CD4-positive, alpha-beta T cell treated with Interleukin-6 for 4 hours (primary cell): ENCODE data around the gene ZPBP.
"Not testable (repeated sequence)": the region's sequence is repeated elsewhere in the genome, so short reads cannot be mapped to it uniquely, and the experiment has no call there.

ENCODE experiments used
- DNase-seq: peaks from one replicate; pipeline ENCODE4 v3.0.0-alpha.2; 2020; ENCODE audit warnings: mixed read lengths

ZPBP gene, protein sequence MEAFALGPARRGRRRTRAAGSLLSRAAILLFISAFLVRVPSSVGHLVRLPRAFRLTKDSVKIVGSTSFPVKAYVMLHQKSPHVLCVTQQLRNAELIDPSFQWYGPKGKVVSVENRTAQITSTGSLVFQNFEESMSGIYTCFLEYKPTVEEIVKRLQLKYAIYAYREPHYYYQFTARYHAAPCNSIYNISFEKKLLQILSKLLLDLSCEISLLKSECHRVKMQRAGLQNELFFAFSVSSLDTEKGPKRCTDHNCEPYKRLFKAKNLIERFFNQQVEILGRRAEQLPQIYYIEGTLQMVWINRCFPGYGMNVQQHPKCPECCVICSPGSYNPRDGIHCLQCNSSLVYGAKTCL

DNA sequence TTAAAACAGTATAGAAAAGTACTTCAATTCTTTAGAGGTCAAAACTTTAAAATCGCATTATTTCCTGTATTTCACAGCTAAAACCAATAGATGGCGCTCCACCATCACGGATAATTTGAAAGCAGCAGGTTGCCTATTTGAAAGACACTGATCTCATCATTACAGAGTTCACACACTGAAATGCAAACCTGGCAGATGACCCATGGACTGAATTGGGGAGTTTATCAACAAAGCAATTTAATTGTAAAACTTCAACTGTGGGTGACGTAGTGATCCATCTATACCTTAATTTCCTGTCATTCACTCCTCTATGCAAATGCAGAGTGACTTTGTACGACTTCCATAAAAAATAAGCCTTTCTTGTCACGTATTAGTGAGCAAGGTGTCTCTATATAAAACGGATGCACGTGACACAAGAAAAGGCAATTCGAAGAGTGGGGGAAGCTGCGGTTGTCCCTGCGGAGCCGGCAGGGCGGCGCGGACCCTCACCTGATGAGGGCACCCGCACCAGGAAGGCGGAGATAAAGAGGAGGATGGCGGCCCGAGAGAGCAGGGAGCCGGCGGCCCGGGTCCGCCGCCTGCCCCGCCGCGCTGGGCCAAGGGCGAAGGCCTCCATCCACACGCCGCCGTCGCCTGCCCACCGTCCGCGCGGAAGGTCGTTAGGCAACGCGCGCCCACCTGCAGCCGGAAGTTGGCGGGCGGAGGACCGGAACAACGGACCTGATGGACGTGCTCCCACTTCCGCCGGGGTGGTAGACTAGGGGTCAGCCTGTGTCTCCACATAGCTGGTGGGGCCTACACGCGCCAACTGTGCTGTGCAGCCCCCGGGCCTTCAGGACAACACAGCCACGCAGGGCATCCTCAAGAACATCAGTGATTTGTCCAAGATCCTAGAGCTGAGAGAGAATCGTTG lies at the start of gene ZPBP:
Gene ZPBP (minus strand): TSS at position 668 of the 913 bp plus-strand sequence. CDS start 52 bp downstream, at position 616.
- peak; percentile 61 for DNase-seq

DNA sequence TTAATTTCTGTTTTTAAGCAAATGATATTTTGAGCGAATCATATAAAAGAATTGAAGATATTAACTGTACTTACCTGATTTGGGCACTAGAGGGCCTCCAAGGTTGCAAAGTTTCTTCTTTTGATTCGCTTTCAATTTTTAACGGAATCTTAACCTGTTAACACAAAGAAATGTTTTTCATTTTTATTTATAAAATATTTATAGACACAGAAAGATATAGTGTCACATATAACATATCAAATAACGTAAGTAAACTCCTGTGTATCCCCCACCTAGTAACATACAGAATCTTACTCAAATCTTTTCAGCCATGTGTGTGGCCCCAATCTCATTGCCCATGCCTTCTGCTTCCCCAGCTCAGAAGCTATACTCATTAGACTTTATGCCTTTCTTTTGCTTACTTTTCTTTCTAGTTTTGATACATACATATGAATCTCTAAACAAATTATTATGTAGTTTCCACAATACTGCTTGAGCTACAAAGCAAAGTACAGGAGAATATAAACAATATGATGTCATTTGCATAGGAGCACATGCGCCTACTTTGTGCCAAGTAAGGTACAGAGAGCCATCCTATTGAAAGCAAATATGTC lies 49.5 kb upstream of the ZPBP start:
- DNase-seq, result peak; percentile 63

DNA sequence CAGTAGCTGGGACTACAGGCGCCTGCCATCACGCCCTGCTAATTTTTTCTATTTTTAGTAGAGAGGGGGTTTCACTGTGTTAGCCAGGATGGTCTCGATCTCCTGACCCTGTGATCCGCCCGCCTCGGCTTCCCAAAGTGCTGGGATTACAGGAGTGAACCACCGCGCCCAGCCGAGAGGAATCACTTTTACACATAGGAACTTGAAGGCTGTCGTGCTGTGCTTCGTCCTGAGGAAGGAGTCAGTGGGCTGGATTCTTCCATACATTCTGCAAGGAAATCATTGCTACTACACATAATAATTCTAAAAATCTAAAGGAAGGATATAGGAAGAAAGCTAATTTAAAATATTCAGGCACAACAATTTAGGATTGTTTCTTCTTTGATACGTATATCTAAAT lies 48.8 kb upstream of the ZPBP start:
- no peak for DNase-seq

DNA sequence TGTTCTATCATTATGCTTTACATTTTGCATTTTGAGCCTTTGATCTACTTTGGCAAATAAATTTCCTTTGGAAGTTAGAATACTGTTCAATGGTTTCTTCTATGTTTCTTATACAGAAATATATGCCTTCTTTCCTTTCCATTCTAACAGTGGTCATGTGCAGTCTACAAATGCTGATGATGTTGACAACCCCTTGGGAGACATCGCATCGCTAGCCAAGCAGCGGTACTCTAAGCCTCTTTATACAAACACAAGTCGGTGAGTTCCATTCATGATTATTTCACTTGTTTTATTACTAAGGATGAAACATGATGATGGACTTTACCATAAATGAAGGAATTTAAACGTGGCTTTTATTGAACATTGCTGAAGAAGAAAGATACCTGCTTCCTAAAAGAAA lies 48.1 kb upstream of the ZPBP start:
- no peak for DNase-seq

DNA sequence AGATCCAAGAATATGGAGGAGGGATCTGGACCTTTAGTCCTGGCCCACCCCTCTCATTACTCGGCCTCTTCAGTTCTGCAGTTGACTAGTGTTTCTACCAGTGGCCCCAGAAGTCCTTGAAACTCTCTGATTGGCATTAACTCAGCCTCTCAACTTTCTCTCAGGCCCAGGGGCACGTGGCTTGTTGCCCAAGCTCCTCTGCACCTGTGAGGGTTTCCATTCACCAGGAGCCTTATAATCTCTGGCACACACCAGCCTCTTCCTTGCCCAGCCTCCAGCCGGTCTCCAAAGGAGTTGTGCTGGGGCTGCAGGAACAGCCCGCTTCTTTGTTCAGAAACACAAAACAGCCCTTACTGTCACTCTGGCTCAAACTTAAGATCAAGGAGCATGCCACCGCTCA lies 47.6 kb upstream of the ZPBP start:
- no peak for DNase-seq

DNA sequence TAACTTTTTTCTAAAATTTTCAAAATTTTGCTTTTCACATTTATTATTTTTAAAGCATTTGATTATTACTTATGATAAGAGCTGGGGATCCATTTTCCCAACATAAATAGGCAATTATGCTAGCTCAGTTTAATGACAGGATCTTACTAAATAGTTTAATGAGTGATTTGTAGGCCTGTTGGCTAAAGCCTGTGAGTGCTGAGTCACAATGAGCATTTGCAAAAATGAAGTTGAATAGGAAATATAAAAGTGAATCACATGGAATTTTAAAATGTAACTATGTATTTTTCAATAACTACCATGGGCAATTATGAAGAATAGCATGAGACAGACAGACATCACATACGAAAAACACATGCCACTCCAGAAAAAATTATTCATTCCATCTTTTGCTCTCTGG lies 45.1 kb upstream of the ZPBP start:
- no peak for DNase-seq

DNA sequence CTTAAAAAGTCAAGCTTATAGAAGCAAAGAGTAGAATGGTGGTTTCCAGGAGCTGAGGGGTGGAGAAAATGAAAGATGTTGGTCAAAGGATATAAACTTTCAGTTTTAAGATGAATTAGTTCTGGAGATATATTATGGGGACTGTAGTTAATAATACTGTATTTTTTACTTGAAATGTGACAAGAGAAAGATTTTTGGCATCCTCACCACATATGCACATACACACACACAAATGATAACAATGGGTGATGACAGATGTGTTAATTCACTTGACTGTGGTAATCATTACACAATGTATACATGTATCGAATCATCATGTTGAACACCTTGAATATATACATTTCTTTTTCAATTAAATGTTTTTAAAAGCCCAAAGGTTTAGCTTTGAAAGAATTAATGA lies 32.7 kb upstream of the ZPBP start:
- DNase-seq, result no peak

DNA sequence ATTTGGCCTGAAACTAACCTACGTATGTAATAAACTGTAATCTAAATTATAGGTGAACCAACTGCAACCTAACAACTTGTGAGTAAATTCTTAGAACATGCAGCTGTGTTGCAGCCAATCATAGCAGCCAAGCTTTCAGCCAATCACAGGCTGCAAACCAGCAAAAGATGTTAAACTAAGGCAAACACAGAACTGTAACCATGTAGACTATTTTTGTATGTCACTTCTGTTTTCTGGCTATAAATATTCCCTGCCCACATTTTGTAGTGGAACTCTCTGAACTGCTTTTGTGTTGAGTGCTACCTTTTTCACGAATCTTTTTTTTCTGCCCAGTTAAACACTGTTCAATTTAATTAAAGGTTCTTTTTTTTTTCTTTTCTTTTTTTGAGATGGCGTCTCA lies 28.2 kb upstream of the ZPBP start:
- DNase-seq, result no peak

DNA sequence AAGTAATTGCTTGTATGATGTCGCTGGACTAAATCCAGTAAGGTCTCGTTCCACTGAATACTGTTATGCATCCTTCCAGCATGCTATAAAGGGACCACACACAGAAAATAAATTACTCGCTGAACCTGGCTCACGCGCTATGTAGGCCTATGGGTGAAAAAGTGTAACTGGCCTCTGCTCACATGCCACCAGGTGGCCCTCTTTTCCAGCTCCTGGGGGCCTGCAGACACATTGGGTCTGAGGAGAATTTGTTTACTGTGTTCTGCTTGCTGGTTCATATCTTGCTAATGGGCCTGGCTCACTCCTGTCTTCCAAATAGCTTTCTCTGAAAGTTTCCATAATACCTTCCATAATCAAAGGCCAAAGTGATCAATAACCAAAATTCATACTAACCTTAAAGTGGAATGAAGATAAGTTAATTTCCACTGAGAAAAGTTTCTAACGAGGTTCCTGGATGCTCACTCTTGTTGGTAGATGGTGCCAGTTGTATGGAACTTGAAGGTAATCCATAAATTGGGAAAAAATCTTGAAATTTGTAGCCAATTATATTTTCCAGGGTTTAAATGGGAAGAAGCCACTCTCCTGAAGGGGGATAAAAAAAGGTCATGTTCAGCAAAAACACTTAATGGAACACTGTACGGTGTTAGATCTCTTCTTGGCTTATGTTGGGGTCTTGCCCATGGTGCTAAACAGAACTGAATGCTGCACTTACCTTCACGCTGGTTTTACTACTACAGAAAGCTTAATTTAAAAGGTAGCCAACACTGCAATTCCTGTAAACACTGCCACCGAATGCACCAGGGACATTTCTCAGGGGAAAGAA lies 27.0 kb upstream of the ZPBP start:
- peak; percentile 52 for DNase-seq

DNA sequence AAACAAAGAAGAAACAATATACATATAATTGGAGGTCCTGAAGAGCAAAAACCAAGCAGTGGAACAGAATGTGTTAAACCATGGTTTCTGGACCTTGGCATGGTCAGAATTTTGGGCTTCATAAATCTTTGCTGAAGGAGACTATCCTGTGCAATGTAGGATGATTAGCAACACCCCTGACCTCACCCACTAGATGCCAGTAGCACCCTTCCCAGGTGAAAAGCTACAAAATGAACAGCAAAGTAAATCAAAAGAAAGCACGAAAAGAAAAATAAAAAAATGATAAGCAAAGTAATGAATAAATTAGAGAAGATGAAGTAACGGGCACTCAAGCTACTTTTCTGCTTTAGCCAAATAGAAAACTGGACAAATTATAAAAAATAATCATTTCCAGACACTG lies 19.2 kb upstream of the ZPBP start:
- DNase-seq, result no peak

DNA sequence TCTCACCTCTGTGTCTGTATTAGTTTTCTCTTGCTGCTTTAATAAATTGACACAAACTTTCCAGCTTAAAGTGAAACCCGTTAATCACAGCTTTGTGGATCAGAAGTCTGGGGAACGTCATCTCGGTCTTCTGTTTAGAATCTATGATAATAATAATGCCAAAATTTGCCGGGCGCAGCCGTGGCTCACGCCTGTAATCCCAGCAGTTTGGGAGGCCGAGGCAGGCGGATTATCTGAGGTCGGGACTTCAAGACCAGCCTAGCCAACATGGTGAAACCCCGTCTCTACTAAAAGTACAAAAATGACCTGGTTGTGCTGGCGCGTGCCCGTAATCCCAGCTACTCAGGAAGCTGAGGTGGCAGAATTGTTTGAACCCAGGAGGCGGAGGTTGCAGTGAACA lies 8.8 kb upstream of the ZPBP start:
- no peak for DNase-seq

DNA sequence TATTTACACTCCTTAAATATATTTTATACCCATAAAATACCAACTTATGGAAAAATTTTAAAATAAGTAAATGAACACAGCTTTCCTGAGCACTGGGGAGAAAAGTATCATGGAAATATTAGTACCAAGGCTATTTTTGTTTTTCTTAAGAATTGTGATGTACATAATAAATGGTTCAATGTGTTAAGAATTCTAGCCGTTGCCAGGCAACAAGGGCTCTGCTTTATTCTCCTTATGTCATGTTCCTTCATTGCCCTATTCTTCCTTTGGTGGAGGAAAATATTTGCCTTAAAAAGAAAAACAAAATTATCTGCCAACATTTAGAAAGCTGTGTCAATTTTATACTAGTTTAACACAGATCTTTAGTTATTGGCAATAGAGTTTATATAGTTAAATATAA lies 2.6 kb upstream of the ZPBP start:
- no peak for DNase-seq

DNA sequence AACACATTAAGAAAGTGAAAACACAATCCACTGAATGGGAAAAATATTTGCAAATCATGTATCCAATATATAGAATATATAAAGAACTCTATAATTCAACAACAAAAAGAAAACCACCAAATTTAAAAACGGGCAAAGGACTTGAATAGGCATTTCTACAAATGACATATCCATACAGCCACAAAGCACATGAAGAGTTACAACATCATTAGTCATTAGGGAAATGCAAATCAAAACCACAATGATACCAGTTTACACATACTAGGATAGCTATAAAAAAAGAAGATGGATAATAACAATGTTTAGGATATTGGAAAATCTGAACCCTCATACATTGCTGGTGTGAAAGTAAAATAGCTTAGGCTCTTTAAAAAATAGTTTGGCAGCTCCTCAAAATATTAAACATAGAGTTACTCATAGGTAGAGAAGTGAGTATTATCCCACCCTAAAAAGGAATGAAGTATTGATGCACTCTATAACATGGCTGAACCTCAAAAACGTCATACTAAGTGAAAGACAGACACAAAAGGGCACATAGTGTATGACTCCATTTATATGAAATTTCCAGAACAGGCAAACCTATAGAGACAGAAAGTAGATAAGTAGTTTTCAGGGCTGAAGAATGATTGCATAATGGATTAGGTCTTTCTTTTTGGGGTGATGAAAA lies 4.5 kb downstream of the ZPBP start:
- DNase-seq, result no peak

DNA sequence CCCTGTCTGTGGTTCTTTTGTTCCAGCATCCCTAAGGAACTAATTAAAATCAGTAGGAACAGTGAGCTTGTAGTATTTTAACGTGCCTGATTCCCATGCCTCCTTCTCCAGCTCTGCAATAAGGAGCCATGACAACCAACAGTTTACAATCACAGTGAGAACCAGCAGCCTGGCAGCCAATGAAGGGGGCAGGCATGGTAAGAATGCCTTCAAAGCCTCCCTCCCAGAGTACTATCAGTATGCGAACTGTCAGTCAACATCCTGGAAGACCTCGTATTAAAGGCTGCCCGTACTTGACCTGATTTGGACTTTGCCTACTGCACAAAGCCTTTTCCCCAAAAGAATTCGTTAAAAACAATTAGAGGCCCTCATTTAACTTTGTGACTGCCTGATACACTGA lies 7.7 kb downstream of the ZPBP start:
- DNase-seq, result no peak

DNA sequence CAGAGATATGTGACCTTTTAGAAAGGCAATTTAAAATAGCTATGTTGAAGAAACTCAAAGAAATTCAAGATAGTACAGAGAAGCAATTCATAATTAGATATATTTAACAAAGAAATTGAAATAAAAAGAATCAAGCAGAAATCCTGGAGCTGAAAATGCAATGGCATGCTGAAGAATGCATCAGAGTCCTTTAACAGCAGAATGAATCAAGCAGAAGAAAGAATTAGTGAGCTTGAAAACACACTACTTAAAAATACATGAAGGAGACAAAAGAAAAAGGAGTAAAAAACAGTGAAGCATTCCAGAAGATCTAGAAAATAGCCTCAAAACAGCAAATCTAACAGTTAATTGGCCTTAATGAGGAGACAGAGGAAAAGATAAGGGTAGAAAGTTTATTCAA lies 20.0 kb downstream of the ZPBP start:
- DNase-seq, result no peak

DNA sequence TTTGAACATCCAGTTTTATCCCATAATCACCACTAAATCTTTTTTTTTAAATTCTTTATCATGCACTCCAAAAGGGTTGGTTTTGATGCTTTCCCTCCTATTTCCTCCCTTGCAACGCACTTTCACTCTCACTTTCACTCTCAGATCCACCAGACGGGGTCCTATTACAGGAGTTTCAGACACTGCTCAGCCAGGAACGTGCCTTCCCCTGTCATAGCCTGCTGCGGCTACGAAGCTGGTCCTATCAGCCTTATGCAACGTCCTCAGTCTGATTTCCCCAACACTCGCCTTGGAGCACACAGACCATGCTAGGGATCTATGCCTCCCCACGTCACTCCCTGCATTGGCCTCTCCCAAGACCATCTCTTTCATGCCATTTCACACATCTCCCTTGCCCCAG lies 23.4 kb downstream of the ZPBP start:
- peak; percentile 34 for DNase-seq

DNA sequence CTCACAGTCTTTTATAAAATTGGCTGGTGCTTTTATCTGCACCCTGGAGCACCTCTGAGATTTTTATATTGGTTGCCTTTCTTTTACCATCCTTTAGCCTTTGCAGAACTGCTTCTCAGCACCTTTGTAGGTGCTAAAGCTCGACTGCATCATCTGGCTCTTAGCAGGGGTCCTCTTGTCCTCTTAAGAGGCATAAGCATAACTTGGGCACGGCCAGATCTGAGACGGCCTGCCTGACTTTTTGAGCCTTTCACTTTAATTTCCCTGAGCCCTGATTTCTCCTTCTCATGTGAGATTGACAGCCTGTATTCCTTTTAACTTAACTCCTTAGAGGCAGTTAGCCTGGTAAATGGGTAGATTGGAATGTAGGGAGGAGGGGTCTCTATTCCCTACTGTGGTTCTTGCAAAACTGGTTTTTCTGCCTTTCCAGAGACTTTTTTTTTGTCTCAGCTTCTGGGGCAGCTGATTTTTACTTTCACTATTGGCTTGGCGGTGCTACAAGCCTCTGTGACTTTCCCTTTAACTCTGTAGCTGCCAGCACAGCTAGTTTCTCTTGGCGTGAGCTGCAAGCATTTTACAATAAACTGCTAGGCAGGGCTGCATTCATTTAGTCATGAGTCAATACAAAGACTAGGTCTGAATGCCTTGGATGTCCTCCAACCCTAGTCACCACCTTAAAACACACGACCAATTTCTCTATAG lies 24.0 kb downstream of the ZPBP start:
- DNase-seq, result peak; percentile 43

DNA sequence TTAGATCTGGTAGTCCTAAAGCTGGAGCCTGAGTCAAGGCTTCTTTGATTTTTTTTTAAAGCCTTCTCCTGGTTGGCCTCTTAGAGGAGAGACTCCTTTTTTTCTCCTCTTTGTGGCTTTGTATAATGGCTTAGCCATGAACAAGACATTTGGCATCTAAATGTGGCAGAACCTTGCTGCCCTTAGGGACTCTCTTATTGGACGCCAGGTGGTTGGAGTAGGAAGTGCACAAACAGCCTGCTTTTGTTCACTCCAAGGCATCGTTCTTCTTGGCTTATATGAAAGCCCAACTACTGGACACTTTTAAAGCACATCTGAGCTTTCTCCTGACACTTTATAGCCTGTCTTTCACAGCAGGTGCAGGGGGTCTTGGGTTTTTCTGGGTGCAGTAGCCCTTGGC lies 25.0 kb downstream of the ZPBP start:
- DNase-seq, result peak; percentile 45

DNA sequence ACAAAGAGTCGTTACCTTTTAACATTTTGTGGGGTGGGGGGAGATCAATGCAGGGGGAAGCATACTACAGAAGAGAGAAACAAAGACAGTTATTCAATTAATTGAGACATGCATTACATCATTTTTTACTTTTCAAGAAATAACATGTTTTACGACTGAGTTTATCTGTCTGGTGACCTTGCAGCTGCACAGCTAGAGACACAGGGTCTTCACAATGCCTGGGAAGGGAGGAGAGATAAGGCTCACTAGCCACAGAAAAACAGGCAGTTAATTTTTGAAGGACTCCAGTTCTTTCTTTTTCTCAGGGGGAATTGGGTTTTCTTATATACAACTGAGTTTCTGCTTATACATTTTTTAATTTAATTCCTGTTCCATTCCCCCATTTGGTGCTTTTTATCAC lies 30.1 kb downstream of the ZPBP start:
- DNase-seq, result no peak

DNA sequence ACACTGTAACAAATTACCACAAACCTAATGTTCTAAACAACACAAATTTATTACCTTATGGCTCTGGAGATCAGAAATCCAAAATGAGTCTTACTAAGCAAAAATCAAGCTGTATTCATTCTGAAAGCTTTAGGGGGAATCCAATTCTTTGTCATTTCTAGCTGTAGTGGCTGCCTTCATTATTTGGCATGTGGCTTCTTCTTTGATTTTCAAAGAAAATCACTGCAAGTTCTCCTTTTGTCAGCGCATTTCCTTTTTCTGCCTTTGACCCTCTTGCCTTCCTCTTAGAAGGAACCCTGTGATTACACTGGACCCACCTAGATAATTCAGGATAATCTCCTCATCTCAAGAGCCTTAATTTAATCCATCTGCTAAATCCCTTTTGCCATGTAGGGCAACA lies 36.9 kb downstream of the ZPBP start:
- no peak for DNase-seq

DNA sequence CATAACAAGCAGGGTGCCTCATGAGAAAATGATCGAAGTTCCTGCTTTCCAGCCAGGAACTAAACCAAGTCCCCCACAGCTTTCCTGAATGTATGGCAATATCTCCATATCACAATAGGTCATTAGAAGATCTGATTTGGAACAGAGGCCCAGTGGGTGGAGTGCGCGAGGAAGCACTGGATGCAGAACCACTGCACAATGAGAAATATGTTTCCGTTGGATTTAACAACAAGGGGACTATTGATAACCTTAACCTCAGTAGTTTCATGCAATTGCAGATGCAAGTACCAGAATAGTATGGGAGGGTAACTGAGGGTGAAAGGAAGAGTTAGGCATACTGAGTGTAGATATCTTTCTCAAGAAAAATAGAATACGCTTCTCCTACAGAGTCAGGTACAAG lies 45.3 kb downstream of the ZPBP start:
- DNase-seq, result no peak

DNA sequence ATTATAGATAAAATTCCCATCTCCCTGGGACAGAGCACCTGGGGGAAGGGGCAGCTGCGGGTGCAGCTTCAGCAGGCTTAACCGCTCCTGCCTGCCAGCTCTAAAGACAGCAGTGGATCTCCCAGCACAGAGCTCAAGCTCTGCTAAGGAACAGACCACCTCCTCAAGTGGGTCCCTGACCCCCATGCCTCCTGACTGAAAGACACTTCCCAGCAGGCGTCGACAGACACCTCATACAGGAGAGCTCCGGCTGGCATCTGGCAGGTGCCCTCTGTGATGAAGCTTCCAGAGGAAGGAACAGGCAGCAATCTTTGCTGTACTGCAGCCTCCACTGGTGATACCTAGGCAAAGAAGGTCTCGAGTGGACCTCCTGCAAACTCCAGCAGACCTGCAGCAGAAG lies 51.9 kb downstream of the ZPBP start:
- not testable (repeated sequence) for DNase-seq
